Common myeloid progenitor, CD34-positive (primary cell): Measurements from ENCODE around the gene WFDC10B.
"Not testable (repeated sequence)": the region's sequence is repeated elsewhere in the genome, so short reads cannot be mapped to it uniquely, and the experiment has no call there.

Source experiments
- CTCF ChIA-PET: fragments of 350-600 bp; sonication (Branson Sonifier 250); formaldehyde crosslinking; loops from one replicate; lab custom pipeline; 2021; ENCODE audit warnings: antibody characterized with exemption; lab: Charles Lee
- POLR2A ChIA-PET: fragments of 350-600 bp; sonication (Branson Sonifier 250); formaldehyde crosslinking; loops from one replicate; lab custom pipeline; 2021; ENCODE audit warnings: antibody characterized with exemption; lab: Charles Lee
- DNase-seq, 3 donors: peaks; one replicate each; pipeline versions ENCODE4 v3.0.0 to v3.0.0-alpha.2; 2013
- H3K27ac ChIP-seq, 2 experiments: 1 replicate in 1 of 2; 2 replicates in 1 of 2; pipeline ENCODE4 v1.7.0; 2013; ENCODE audit warnings: inconsistent platforms in 2 of 2, low read length in 2 of 2, mild to moderate bottlenecking in 2 of 2, low read depth in 1 of 2, moderate library complexity in 1 of 2; ENCODE audit not compliant: severe bottlenecking in 2 of 2, insufficient read depth in 1 of 2, poor library complexity in 1 of 2
- H3K27me3 ChIP-seq, 5 experiments: replicated peaks in 2 of 5; 1 replicate in 3 of 5; 2 replicates in 2 of 5; pipeline versions ENCODE4 v1.6.1 to v1.7.0; 2013; ENCODE audit warnings: low read length in 4 of 5, mild to moderate bottlenecking in 2 of 5, moderate library complexity in 2 of 5, inconsistent platforms in 1 of 5; ENCODE audit not compliant: insufficient read depth in 5 of 5, control insufficient read depth in 4 of 5
- H3K36me3 ChIP-seq, 4 experiments: 1 replicate in 2 of 4; 2 replicates in 2 of 4; pipeline versions ENCODE4 v1.6.1 to v1.7.0; 2013; ENCODE audit warnings: low read length in 3 of 4, control low read depth in 1 of 4, mild to moderate bottlenecking in 1 of 4; ENCODE audit not compliant: control insufficient read depth in 4 of 4, insufficient read depth in 4 of 4
- H3K4me1 ChIP-seq, 4 experiments: 1 replicate in 3 of 4; 2 replicates in 1 of 4; pipeline versions ENCODE4 v1.6.1 to v1.7.1; 2013; ENCODE audit warnings: low read length in 3 of 4, mild to moderate bottlenecking in 3 of 4, control low read depth in 1 of 4, inconsistent platforms in 1 of 4, moderate library complexity in 1 of 4; ENCODE audit not compliant: control insufficient read depth in 4 of 4, insufficient read depth in 4 of 4; ENCODE audit errors: control extremely low read depth in 1 of 4
- H3K4me3 ChIP-seq, 7 experiments: 1 replicate in 4 of 7; 2 replicates in 3 of 7; pipeline versions ENCODE4 v1.5.1 to v1.7.0; 2013; ENCODE audit warnings: mild to moderate bottlenecking in 7 of 7, low read length in 6 of 7, moderate library complexity in 6 of 7, inconsistent platforms in 2 of 7, low read depth in 2 of 7, control low read depth in 1 of 7; ENCODE audit not compliant: insufficient read depth in 4 of 7, control insufficient read depth in 1 of 7; ENCODE audit errors: extremely low read depth in 1 of 7
- H3K9me3 ChIP-seq, 5 experiments: 1 replicate in 4 of 5; 2 replicates in 1 of 5; pipeline versions ENCODE4 v1.6.1 to v1.7.1; 2013; ENCODE audit warnings: low read length in 4 of 5, mild to moderate bottlenecking in 2 of 5, inconsistent platforms in 1 of 5, low read depth in 1 of 5, moderate library complexity in 1 of 5; ENCODE audit not compliant: control insufficient read depth in 4 of 5, insufficient read depth in 2 of 5; ENCODE audit errors: control extremely low read depth in 1 of 5
- WGBS: methylation state at CpG from one replicate; pipeline ENCODE4 v1.1.5; 2013; ENCODE audit not compliant: insufficient coverage; 5-methylcytosine and 5-hydroxymethylcytosine counted together

Gene WFDC10B

DNA sequence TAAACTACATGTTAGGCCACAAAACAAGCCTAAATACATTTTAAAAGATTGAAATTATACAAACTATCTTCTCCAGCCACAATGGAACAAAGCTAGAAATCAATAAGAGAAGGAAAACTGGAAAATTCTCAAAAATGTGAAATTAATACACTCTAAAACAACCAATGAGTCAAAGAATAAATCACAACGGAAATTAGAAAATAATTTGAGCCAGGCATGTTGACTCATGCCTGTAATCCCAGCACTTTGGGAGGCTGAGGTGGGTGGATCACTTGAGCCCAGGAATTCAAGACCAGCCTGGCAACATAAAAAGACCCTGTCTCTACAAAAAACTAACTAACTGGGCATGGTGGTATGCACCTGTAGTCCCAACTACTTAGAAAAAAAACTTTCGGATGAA is 9.3 kb downstream of the WFDC10B start:
- ChIA-PET CTCF (no interaction called here), POLR2A (no interaction called here)
- no peaks in the 10 kb centered on the region for H3K4me1 ChIP-seq
- WGBS: 100% methylated on average over 1 of the region's 2 CpGs
- no peaks in the 10 kb centered on the region for H3K36me3 ChIP-seq
- H3K27ac ChIP-seq: no peak overlapping the region
- no peak overlapping the region for H3K4me3 ChIP-seq
- H3K9me3 ChIP-seq: peaks cover 0 to 2% (median 0%) of the 10 kb centered on the region in 5 experiments
- peaks cover 0 to 2% (median 0%) of the 10 kb centered on the region in 5 experiments for H3K27me3 ChIP-seq
- no peak for DNase-seq

DNA sequence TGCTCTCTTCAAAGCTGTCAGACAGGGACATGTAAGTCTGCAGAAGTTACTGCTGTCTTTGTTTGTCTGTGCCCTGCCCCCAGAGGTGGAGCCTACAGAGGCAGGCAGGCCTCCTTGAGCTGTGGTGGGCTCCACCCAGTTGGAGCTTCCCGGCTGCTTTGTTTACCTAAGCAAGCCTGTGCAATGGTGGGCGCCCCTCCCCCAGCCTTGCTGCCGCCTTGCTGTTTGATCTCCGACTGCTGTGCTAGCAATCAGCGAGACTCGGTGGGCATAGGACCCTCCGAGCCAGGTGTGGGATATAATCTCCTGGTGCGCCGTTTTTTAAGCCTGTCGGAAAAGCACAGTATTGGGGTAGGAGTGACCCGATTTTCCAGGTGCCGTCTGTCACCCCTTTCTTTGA is 11.5 kb downstream of the WFDC10B start:
- CTCF ChIA-PET, H3K27me3 ChIP-seq, POLR2A ChIA-PET: not testable (repeated sequence)

DNA sequence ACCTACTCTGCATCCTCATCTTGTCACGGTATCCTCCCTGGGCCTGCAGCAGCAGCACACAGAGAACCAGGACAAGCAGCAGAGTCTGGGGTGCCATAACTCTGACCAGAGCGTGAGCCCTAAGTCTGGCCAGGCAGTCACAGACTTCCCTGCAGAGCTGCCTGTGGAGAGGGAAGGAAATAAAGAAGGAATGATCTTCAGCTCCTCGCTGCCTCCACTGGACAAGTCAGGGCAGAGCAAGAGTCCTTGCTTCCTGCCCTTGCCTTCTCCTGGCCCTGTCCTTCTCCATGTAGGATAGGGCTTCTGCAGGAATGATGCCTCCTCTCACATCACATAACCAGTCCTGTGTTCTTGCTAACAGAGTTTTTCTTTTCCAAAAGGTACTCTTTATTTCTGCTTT is 18.9 kb downstream of the WFDC10B start:
- no peak overlapping the region for H3K27ac ChIP-seq
- no peak for DNase-seq
- H3K36me3 ChIP-seq: no peaks in the 10 kb centered on the region
- H3K4me1 ChIP-seq: no peaks in the 10 kb centered on the region
- ChIA-PET POLR2A (no interaction called here), CTCF (interaction anchor here (0.7 kb wide), 1 partner anchor 85 kb away, joined by 3 read pairs; no protein-coding TSS in a partner anchor)
- 80% methylated on average over 1 of the region's 3 CpGs for WGBS
- H3K9me3 ChIP-seq: peaks cover 0 to 3% (median 0%) of the 10 kb centered on the region in 5 experiments
- H3K27me3 ChIP-seq: peaks cover 0 to 6% (median 0%) of the 10 kb centered on the region in 5 experiments
- no peak overlapping the region for H3K4me3 ChIP-seq

More for the DNA sequence above, 11.5 kb downstream of the WFDC10B start:
- H3K36me3 ChIP-seq, H3K4me3 ChIP-seq, DNase-seq, H3K4me1 ChIP-seq, H3K27ac ChIP-seq, H3K9me3 ChIP-seq: not testable (repeated sequence)
- 99% methylated on average over 9 of the region's 12 CpGs for WGBS

GRCh38 chr20:45679650-45680049 is 25.2 kb downstream of the WFDC10B start:
- Histone ChIP-seq H3K9me3 (peaks cover 5 to 34% (median 14%) of the 10 kb centered on the region in 5 experiments), H3K4me1 (no peaks in the 10 kb centered on the region), H3K27me3 (peaks cover 0 to 2% (median 0%) of the 10 kb centered on the region in 5 experiments), H3K4me3 (no peak overlapping the region), H3K27ac (no peak overlapping the region), H3K36me3 (no peaks in the 10 kb centered on the region)
- no peak for DNase-seq
- ChIA-PET POLR2A (no interaction called here), CTCF (interaction anchor here (0.6 kb wide), 1 partner anchor 91 kb away, joined by 3 read pairs; no protein-coding TSS in a partner anchor)

- Histone ChIP-seq H3K27ac (no peak overlapping the region), H3K4me3 (no peak overlapping the region), H3K4me1 (no peaks in the 10 kb centered on the region), H3K36me3 (no peaks in the 10 kb centered on the region), H3K27me3 (peaks cover 0 to 3% (median 0%) of the 10 kb centered on the region in 5 experiments), H3K9me3 (peaks cover 0 to 11% (median 0%) of the 10 kb centered on the region in 5 experiments)
- DNase-seq: no peak
- POLR2A ChIA-PET: interaction anchor here (0.7 kb wide), 1 partner anchor 506 kb away, joined by 6 read pairs; no protein-coding TSS in a partner anchor
- CTCF ChIA-PET: interaction anchor here (0.7 to 1.2 kb wide), 2 partner anchors 98 to 723 kb away, joined by 3 read pairs; no protein-coding TSS in a partner anchor
Observed at GRCh38 chr20:45672765-45673164, 32.1 kb downstream of the WFDC10B start.

- Histone ChIP-seq H3K36me3 (no peaks in the 10 kb centered on the region), H3K4me3 (no peak within 1 kb of the TSS), H3K27me3 (peaks cover 0 to 3% (median 0%) of the 10 kb centered on the region in 5 experiments), H3K27ac (no peak within 1 kb of the TSS), H3K9me3 (peaks cover 0 to 3% (median 0%) of the 10 kb centered on the region in 5 experiments), H3K4me1 (no peaks in the 10 kb centered on the region)
- ChIA-PET POLR2A (no interaction called here), CTCF (no interaction called here)
- no peak for DNase-seq
- no CpG with 5 or more reads among the region's 1 CpG for WGBS
Observed at GRCh38 chr20:45670139-45670538, 34.7 kb downstream of the WFDC10B start, which contains the start of gene WFDC11. Gene WFDC11, minus strand, starts transcription at chr20:45670239. Its CDS starts 19,639 bp downstream, at chr20:45650600.

- POLR2A ChIA-PET: not testable (repeated sequence)
- CTCF ChIA-PET: interaction anchor here (0.6 kb wide), 1 partner anchor 253 kb away, joined by 3 read pairs; no protein-coding TSS in a partner anchor
- no CpG with 5 or more reads among the region's 3 CpGs for WGBS
Observed at GRCh38 chr20:45657038-45657437, 47.8 kb downstream of the WFDC10B start.

More at GRCh38 chr20:45657038-45657437, 47.8 kb downstream of the WFDC10B start:
- not testable (repeated sequence) for H3K27me3 ChIP-seq, H3K4me1 ChIP-seq, H3K27ac ChIP-seq, DNase-seq, H3K36me3 ChIP-seq, H3K4me3 ChIP-seq, H3K9me3 ChIP-seq
